DLD1 (cell line): ENCODE measurements around the gene TNS1.
"Not testable (repeated sequence)": the region's sequence is repeated elsewhere in the genome, so short reads cannot be mapped to it uniquely, and the experiment has no call there.

ENCODE experiments used
- in situ Hi-C: cut with HindIII; loops from 2 replicates; pipeline ENCODE4 v1.10.0; 2017; ENCODE audit warnings: low sequenced_read_pairs

Gene TNS1

DNA sequence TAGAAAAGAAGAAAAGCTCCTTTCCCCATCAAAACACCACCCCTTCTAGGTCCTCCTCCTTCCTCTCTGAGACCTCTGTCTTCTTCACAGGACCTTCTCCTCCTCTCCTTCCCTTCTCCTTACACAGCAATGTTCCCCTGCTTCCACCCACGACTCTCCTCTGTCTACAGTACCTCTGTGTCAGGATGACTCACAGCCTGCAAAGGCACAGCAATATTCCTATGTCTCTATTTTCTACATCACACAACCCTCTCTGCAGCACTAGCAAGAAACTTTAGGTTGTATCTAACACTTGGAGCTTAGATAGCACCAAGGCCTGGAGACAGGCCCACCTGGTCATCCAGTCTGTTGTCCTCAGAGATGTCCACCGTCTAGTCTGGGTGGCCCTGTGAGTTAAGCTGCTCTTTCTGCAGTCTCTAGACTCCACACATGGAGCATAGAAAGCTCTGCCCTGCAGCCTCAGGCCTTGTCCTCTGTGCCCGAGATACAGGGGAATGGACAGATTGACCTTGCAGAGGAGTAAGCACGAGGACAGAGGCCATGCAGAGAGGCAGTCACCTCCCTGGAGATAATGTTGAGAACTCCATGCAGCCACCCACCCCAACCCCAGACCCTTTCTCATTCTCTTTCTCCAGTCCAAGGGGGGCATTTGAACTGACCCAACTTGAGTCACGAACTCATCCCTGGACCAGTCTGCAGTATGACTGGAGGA is 212.0 kb downstream of the TNS1 start:
- in situ Hi-C loops = no loop called here

DNA sequence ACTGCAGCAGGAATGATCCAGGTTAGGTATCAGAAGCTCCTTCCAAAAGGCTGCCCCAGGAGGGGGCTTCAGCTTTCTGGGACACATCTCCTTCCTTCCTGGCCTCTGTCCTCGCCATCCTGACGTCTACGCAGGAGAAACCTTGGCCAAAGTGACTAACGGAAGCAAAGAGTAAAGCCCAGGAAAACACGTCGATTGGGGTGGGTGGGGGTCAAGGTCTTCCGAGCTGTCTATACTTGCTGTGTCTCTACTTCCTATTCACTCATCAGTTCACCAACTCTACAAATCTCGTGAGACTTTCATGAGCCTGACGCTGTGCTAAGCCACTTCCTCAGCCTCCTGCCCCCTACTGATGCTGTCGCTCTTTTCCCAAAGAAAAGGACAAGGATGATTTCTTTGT is 212.6 kb downstream of the TNS1 start:
- in situ Hi-C loops = no loop called here

DNA sequence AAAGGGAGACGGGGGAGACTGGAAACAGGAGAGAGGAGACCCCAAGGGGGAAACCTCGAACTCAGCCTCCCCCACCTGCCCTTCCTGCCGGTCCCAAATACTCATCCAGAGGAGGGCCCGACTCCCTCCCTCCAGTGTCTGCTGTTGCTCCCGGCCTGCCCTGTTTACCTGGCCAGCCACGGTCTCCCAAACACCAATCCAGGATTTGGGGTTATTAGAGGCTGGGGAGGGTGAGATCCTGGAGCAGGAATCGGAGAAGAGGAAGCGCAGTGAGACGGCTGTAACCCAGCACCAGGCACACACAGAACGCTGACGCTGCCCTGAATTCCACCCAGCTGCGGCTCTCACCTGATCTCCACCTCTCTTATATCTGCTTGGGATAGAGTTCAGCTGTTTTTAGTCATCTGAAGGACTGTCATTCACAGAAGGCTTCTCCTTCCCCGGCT is 213.0 kb downstream of the TNS1 start:
- in situ Hi-C loops = no loop called here

DNA sequence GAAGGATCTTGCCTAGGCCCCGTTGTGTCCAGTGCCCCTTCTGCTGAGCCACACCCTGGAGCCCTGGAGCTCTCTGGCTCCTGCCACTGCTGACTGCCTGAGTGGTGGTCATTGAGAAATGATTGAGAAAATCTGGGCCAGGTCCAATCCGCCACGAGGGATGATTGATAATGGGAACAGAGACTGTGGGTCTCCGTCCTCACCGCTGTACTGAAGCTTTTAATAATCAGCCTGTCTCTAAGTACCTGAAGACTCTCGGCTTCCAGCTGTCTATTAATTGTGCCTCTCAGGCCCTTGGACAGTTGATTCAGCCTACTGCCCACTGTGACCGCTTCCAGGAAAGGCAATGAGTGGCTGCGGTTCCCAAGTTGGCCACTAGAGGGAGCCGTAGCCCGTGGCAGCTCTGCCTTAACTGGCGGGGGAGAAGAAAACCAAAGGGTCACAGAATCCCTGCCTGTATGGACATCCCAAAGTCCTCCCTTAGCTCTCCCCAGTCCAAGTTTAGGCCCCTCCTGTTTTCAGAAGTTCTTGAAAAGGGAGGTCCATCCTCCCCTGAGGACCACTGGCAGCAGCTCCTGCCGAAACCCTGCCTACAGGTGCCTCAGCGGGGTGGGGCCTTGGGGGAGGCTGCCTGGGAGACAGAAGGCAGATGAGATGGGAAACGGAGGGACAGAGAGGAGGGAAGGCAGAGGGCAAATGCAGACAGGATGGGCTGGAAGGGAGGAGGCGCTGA is 213.6 kb downstream of the TNS1 start:
- in situ Hi-C loops = no loop called here

DNA sequence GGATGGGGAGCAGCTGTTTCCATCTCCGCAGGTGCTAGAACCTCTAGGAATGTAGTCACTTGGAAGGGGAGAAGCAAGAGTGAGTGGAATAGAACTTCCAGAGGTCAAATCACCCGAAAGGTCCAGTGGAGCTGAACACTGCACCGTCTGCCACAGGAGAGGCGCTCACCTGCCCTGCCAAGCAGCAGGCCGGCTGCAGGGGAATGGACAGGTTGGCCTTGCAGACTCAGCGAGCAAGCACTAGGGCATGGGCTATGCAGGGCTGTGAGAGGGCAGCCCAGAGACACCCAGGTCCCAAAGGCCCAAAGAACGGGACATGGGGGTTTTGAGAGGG is 214.2 kb downstream of the TNS1 start:
- in situ Hi-C loops = no loop called here

DNA sequence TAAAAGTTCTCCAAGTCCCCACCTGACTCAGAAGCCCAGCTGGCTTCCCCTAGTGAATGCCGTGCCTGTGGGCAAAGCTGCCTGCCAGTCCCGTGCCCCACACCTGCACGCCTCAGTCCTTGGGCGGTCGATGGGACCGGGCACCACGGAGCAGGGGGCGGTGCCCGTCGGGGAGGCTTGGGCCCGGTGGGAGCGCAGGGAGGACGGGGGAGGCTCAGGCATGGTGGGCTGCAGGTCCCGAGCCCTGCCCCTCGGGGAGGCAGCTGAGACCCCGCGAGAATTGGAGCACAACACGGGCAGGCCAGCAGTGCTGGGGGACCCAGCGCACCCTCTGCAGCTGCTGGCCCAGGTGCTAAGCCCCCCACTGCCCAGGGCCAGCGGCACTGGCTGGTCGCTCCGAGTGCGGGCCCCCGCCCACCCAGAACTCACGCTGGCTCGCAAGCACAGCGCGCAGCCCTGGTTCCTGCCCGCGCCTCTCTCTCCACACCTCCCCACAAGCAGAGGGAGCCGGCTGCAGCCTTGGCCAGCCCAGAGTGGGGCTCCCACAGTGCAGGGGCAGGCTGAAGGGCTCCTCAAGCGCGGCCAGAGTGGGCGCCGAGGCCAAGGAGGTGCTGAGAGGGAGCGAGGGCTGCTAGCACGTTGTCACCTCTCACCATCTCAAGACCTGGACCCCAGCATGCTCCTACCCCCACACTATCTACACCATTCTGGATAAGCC is 215.5 kb downstream of the TNS1 start:
- in situ Hi-C loops = no loop called here

DNA sequence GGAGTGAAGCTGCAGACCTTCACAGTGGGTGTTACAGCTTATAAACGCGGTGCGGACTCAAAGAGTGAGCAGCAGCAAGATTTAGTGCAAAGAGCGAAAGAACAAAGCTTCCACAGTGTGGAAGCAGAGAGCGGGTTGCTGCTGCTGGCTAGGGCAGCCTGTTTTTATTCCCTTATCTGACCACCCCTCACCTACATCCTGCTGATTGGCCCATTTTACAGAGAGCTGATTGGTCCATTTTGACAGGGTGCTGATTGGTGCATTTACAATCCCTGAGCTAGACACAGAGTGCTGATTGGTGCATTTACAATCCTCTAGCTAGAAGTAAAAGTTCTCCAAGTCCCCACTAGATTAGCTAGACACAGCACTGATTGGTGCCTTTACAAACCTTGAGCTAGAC is 216.2 kb downstream of the TNS1 start:
- in situ Hi-C loops = not testable (repeated sequence)

DNA sequence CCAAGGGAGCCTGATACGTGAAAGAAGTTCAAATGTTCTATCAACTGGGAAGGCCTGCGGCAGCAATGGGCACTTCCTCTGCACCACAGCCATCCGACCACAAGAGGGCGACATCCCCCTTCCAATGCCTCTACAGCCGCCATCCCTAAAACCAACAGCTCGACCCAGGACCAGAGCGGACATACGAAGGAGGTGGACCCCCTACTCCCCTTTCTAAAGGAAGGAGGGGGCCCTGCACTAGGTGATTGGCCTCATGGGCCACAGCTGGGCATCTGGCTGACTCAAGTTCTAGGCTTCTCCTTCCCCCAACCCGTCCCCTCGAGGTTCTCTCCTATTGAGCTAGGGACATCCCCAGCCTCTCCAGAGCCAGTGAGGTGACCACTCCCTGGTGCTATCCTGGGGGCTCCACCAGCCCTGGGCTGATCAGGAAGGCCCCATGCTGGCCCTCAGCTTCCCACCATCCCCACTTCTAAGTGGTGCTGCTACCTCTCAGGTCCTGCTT is 217.2 kb downstream of the TNS1 start:
- in situ Hi-C loops = no loop called here

DNA sequence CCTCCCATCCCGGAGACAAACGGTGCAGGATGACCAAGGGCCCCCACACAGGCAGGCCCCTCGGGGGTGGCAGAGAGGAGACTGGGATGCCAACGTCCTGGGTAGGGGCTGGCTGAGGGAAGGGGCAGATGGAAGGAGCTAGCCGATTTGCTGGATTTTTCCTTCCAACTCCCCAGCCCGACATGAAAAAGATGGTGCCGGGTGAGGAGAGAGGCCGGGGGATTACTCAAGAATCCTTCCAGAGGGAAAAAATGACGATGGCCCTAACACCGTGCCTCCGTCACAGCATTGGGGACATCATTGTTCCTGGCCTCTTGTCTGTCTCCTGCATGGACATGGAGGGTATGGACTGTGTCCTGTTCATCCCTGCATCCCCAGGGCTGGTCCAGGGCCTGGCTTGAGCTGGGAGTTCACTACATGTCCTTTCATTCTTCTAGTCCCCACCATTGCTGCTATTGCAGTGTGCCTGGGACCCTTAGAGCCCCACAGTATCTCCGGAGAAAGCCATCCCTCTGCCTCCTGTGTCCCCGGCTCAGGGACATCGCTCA is 217.7 kb downstream of the TNS1 start:
- in situ Hi-C loops = no loop called here

DNA sequence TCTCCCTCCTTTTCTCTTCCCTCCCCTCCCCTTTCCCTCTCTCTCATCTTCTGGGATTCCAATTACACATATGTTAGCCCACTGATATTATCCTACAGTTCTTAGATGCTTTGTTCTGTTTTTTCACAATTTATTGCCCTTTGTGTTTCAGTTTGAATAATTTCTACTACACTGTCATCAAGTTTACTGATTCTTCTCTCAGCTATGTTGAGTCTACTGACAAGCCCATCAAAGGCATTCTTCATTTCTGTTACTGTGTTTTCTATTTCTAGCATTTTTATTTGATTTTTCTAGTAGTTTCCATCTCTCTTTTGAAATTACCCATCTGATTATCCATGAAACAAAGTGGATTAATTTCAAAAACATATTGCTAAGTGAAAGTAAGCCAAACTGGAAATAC is 219.6 kb downstream of the TNS1 start:
- in situ Hi-C loops = no loop called here

DNA sequence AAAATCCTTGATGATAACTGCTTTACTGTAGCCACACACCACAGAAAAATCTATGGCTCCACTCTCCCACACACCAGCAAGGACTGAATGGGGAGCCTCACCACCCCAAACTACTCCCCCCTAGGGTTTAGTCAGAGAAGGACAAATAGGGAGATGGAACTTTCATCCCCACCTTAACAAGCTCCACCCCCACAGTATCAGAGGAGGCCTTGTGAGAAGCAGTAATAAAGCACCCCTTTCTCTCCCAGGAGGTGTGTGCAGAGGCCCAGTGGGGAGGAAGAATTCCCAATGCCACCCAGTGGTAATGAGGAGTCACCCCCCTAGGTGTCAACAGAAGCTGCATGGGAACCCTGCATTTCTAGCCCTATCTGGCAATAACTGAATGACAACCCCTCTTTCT is 224.9 kb downstream of the TNS1 start:
- in situ Hi-C loops = no loop called here

DNA sequence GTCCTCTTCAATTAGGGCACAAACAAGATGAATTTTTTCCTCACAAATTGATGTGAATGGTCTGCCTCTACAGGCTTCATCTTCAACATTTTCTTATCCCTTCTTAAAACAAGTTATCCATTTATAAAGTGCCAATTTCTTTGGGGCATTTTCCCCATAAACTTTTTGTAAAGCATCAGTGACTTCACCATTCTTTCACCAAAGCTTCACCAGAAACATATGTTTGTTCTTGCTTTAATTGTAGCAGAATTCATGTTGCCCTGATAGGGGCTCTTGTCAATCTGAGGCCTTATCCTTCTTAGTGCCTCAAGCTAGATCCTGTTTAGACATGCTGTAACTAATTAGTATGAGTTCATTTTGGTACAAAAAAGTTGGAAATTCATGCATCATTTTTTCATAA is 226.2 kb downstream of the TNS1 start:
- in situ Hi-C loops = no loop called here

DNA sequence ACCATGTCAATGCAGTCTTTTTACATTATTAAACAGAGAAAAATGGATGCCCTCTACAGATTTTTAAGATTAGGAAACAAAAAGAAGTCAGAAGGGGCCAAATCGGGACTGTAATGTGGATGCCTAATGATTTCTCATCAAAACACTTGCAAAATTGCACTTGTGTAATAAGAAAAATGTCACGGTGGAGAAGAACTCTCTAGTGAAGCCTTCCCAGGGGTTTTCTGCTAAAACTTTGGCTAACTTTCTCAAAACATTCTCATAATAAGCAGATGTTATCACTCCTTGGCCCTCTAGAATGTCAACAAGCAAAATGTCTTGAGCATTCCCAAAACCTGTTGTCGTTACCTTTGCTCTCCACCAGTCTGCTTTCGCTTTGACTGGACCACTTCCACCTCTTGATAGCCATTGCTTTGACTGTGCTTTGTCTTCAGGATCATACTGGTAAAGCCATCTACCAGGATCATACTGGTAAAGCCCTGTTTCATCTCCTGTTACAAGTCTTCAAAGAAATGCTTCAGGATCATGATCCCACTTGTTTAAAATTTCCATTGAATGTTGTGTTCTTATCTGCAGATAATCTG is 226.8 kb downstream of the TNS1 start:
- in situ Hi-C loops = no loop called here

DNA sequence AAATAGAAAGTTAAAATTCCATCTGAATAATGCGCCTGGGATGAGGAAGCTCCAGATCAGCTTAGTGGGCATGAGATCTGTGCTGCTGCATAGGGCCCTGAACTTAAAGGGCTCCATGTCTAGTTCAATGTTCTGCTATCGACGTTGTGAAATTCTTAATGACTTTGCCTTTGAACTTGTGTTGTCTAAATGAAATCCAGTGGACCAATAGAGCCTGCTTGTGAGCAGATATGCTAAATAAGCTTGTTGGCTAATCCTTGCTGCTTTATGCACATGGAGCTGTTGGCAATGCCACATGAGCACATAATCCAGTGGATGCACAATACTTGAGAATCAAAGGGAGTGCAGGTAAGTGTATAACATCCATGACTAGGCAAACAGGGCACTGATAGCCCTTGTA is 228.6 kb downstream of the TNS1 start:
- in situ Hi-C loops = no loop called here

DNA sequence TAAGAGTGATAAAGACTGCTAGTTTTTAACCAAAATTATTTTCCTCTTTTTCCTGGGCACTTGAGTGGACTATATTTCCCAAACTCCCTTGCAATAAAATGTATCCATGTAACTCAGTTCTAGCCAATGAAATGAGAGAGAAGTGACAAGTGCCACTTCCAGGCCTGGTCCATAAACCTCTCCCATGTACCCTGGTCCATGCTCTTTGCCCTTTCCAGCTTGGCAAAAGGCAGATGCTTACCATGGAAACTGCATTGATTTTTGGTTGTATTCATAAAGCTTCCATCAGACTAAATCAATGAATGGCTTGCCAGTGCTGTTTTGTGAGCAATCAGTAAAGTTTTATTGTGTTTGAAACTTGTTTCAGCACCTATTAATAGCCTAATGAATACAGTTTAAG is 229.3 kb downstream of the TNS1 start:
- in situ Hi-C loops = no loop called here

DNA sequence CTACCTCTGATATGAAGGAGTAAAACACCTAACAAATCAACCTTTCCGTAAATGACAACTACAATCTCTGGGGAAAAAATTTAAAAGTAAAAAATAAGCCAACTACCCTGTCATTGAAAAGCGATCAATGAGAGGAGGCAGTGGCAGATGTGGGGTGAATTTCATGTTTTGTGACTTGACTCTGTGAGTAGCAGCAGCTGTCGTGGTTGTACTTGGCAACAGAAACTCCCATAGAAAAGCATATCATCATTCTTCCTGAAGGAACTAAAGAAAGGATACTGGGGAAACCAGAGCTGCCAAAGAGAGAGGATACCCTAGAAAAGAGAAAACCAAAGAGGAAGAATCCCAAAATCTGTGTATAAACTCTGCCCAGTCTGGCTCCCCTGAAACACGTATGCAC is 236.4 kb downstream of the TNS1 start:
- in situ Hi-C loops = no loop called here

DNA sequence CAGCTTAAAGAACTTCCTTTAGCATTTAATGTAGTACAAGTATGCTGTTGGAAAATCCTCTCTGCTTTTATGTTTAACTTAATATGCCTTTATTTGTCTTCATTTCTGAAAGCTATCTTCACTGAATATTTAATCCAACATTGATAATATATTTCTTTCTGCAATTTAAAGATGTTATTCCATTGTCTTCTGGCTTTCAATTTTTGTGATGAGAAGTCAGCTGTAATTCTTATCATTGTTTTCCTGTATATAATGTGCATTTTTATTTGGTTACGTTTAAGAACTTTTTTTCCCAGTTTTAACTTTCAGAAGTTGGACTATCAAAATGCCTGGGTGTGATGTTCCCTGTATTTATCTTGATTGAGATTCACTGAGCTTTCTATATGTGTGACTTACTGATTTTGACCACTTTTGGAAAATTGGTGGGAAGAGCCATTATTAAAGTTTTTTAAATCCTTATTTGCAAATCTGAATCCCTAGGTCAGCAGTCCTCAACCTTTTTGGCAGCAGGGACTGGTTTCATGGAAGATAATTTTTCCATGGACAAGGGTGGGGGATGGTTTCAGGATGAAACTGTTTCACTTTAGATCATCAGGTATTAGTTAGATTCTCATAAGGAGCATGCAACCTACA is 241.0 kb downstream of the TNS1 start:
- in situ Hi-C loops = no loop called here

DNA sequence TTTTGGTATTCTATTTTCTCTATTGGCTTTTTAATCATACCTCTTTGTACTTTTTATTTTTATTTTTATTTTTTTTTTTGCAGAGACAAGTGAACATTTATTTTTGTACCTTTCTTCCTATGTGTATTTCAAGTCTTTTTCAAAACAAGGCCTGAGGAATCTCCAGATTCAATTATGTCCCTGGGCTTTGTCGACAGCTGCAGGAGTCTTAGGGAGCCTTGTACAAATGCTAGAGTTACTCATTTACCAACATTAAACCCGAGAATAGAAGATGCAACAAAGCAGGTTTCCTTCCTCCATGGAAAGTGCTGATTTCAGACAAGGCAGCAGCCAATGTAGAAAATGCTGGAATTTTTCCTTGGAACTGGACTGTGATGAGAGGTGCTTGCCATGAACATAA is 242.8 kb downstream of the TNS1 start:
- in situ Hi-C loops = no loop called here

DNA sequence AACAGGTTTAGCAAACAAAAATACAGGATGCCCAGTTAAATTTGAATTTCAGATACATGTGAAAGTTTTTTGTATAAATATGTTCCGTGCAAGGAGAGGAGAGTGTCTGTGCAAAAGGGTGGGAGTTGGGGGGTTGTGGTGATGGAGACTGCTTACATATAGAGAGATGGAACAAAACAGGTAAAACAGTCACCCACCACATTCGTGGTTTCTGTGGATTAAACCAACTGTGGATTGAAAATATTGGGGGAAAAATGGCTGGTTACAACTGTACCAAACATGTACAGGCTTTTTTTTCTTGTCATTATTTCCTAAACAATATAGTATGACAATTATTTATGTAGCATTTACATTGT is 245.7 kb downstream of the TNS1 start:
- in situ Hi-C loops = no loop called here

DNA sequence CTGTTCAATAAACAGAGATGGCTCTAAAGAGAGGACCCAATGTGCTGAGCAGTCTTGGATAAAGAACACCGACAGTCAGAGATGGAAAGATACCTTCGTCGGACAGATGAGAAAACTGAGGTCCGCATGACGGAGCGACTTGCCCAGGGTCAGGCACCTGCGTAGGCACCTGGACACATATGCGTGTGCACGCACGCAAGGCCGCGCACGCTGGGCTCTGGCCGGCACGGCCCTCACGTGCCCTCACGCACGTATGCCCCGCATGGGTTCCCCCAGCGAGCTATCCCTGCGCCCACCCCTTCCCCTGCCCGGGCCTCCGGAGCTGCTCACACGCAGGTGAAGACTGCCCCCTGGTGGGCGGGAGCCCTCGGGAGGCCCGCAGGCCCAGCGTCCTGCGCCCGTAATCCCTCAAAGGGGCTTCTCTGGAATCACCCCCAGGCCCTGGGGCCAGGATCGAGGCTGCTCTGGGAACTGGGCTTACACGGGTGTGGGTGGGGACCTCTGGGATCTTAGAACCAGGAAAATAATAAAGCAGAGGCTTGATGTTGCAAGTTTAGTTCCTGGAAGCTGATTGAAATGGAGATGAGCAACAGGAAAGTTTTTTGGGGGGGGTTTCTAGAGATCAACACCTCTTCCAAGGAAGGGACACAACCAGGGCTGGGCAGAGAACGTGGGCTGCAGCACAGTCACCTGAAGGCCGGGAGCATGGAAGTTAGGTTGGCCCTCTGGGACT is 246.3 kb downstream of the TNS1 start:
- in situ Hi-C loops = no loop called here
